Nephron progenitor cell (in vitro differentiated cells): ENCODE data around the gene CLIP1.
"Not testable (repeated sequence)": the region's sequence is repeated elsewhere in the genome, so short reads cannot be mapped to it uniquely, and the experiment has no call there.

Experiments
- DNase-seq: peaks from one replicate; pipeline ENCODE4 v3.0.0; 2021
- H3K27ac Mint-ChIP-seq: 2 replicates; pipeline ENCODE4 v1.8.0; 2021; ENCODE audit warnings: mild to moderate bottlenecking, moderate library complexity, mixed read lengths
- H3K27me3 Mint-ChIP-seq: 2 replicates; pipeline ENCODE4 v1.8.0; 2021; ENCODE audit warnings: mild to moderate bottlenecking, low read depth, mixed read lengths; ENCODE audit not compliant: poor library complexity
- H3K36me3 Mint-ChIP-seq: 2 replicates; pipeline ENCODE4 v1.8.0; 2021; ENCODE audit warnings: low read depth, mixed read lengths
- H3K4me1 Mint-ChIP-seq: 2 replicates; pipeline ENCODE4 v1.8.0; 2021; ENCODE audit warnings: mixed read lengths
- H3K4me3 Mint-ChIP-seq: 2 replicates; pipeline ENCODE4 v1.8.0; 2021; ENCODE audit warnings: mild to moderate bottlenecking, moderate library complexity, mixed read lengths
- H3K9me3 Mint-ChIP-seq: 2 replicates; pipeline ENCODE4 v1.8.0; 2021; ENCODE audit warnings: mild to moderate bottlenecking, moderate library complexity, mixed read lengths
- TF ChIP-seq, protein P1 (sequence below): fragments of 200-600 bp; sonication (generic); IDR thresholded peaks from 2 replicates; pipeline ENCODE4 v1.5.0; 2021; ENCODE audit warnings: antibody characterized with exemption

CLIP1 gene

DNA sequence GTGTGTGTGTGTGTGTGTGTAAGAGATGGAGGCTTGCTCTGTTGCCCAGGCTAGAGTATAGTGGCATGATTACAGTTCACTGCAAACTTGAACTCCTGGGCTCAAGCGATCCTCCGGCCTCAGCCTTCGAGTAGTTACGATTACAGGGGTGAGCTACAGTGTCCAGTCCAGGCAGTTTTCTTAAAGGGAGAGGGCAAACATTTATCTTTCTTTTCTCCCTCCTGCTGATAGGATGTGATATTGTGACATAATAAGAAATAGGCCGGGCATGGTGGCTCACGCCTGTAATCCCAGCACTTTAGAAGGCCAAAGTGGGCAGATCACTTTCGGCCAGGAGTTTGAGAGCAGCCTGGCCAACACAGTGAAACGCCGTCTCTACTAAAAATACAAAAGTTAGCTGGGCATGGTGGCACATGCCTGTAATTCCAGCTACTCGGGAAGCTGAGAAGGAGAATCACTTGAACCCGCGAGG is 31.8 kb upstream of the CLIP1 start:
- Mint-ChIP-seq H3K4me3 (no peak overlapping the region), H3K27me3 (no peaks in the 10 kb centered on the region), H3K27ac (no peak overlapping the region), H3K4me1 (no peaks in the 10 kb centered on the region), H3K9me3 (no peaks in the 10 kb centered on the region), H3K36me3 (no peaks in the 10 kb centered on the region)
- TF ChIP-seq, protein P1, sequence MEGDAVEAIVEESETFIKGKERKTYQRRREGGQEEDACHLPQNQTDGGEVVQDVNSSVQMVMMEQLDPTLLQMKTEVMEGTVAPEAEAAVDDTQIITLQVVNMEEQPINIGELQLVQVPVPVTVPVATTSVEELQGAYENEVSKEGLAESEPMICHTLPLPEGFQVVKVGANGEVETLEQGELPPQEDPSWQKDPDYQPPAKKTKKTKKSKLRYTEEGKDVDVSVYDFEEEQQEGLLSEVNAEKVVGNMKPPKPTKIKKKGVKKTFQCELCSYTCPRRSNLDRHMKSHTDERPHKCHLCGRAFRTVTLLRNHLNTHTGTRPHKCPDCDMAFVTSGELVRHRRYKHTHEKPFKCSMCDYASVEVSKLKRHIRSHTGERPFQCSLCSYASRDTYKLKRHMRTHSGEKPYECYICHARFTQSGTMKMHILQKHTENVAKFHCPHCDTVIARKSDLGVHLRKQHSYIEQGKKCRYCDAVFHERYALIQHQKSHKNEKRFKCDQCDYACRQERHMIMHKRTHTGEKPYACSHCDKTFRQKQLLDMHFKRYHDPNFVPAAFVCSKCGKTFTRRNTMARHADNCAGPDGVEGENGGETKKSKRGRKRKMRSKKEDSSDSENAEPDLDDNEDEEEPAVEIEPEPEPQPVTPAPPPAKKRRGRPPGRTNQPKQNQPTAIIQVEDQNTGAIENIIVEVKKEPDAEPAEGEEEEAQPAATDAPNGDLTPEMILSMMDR = no peak
- DNase-seq = no peak

DNA sequence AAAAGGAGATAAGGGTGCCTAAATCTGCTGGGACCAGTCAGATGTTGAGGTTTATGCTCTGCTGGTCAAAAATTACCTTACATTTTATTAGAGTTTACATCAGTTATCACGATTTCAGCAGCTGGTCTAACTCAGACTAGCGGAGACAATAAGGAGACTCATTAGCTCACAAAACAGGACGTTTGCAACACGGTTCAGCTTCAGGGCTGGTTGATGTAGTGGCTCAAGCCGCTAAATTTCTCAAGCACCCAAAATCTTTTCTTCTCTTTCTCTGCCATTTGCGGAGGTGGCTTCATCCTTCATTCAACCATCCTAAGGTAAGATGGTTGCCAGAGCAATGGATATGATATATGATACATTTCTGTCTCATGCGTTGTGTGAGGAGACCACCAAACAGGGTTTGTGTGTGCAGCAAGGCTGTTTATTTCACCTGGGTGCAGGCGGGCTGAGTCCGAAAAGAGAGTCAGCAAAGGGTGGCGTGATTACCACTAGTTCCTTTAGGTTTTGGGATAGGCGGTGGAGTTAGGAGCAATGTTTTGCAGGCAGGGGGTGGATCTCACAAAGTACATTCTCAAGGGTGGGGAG is 30.3 kb upstream of the CLIP1 start:
- Mint-ChIP-seq H3K27me3 (no peaks in the 10 kb centered on the region), H3K36me3 (no peaks in the 10 kb centered on the region), H3K4me1 (no peaks in the 10 kb centered on the region), H3K9me3 (no peaks in the 10 kb centered on the region), H3K27ac (peak overlapping the region; percentile 57), H3K4me3 (no peak overlapping the region)
- TF ChIP-seq, protein P1 = no peak
- no peak for DNase-seq

- TF ChIP-seq, protein P1 = no peak
- Mint-ChIP-seq H3K27ac (no peak overlapping the region), H3K9me3 (no peaks in the 10 kb centered on the region), H3K4me3 (no peak overlapping the region), H3K27me3 (no peaks in the 10 kb centered on the region), H3K4me1 (no peaks in the 10 kb centered on the region), H3K36me3 (no peaks in the 10 kb centered on the region)
- DNase-seq = no peak
Measured at GRCh38 chr12:122449317-122449716, 26.8 kb upstream of the CLIP1 start.

GRCh38 chr12:122447825-122448224 is 25.4 kb upstream of the CLIP1 start:
- not testable (repeated sequence) for H3K36me3 Mint-ChIP-seq, H3K4me1 Mint-ChIP-seq, H3K9me3 Mint-ChIP-seq, DNase-seq, H3K27me3 Mint-ChIP-seq, H3K27ac Mint-ChIP-seq, H3K4me3 Mint-ChIP-seq

DNA sequence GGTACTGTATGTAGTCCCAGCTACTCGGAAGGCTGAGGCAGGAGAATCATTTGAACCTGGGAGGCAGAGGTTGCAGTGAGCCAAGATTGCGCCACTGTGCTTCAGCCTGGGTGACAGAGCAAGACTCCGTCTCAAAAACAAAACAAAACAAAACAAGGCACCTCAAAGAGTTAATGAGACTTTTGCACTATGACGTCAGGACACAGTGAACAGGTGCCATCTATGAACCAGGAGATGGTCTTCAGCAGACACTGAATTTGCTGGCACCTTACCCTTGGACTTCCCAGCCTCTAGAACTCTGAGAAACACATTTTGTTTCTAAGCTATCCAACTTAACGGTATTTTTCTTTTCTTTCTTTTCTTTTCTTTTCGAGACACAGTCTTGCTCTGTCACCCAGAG is 23.9 kb upstream of the CLIP1 start:
- H3K27me3 Mint-ChIP-seq, H3K9me3 Mint-ChIP-seq, H3K4me3 Mint-ChIP-seq: not testable (repeated sequence)

DNA sequence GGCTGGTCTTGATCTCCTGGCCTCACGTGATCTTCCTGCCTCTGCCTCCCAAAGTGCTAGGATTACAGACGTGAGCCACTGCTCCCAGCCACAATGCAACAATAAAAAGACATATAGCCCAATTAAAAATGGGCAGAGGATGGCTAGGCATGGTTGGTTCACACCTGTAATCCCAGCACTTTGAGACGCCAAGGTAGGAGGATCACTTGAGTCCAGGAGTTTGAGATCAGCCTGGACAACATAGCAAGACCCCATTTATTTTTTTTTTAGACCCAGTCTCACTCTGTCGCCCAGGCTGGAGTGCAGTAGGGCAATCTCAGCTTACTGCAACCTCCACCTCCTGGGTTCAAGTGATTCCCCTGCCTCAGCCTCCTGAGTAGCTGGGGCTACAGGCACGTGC is 21.6 kb upstream of the CLIP1 start:
- not testable (repeated sequence) for H3K36me3 Mint-ChIP-seq, H3K4me1 Mint-ChIP-seq, DNase-seq, H3K27ac Mint-ChIP-seq, H3K9me3 Mint-ChIP-seq, H3K4me3 Mint-ChIP-seq
- peaks cover 15% of the 10 kb centered on the region for H3K27me3 Mint-ChIP-seq

More for the DNA sequence above, 23.9 kb upstream of the CLIP1 start:
- not testable (repeated sequence) for H3K36me3 Mint-ChIP-seq, H3K27ac Mint-ChIP-seq, DNase-seq, H3K4me1 Mint-ChIP-seq

GRCh38 chr12:122438822-122439221 is 16.4 kb upstream of the CLIP1 start:
- peaks cover 16% of the 10 kb centered on the region for H3K27me3 Mint-ChIP-seq
- not testable (repeated sequence) for H3K27ac Mint-ChIP-seq, H3K4me3 Mint-ChIP-seq, H3K4me1 Mint-ChIP-seq, H3K36me3 Mint-ChIP-seq, H3K9me3 Mint-ChIP-seq, DNase-seq

GRCh38 chr12:122437656-122438121 is 15.2 kb upstream of the CLIP1 start:
- no peak for DNase-seq
- TF ChIP-seq, protein P1 = no peak
- Mint-ChIP-seq H3K4me1 (no peaks in the 10 kb centered on the region), H3K9me3 (no peaks in the 10 kb centered on the region), H3K36me3 (no peaks in the 10 kb centered on the region), H3K4me3 (no peak overlapping the region), H3K27me3 (peaks cover 10% of the 10 kb centered on the region), H3K27ac (no peak overlapping the region)
